HG03571 (cell line): ENCODE results near the gene CEP152.
A peak's percentile ranks its signal among the peaks of the same experiment; 100 is the strongest.
"Not testable (repeated sequence)": the region's sequence is repeated elsewhere in the genome, so short reads cannot be mapped to it uniquely, and the experiment has no call there.

Experiments used
- ATAC-seq: cut with Tn5 transposase; IDR thresholded peaks from one replicate; pipeline ENCODE4 v1.9.1; 2021; ENCODE audit not compliant: unreplicated experiment

The CEP152 gene

DNA sequence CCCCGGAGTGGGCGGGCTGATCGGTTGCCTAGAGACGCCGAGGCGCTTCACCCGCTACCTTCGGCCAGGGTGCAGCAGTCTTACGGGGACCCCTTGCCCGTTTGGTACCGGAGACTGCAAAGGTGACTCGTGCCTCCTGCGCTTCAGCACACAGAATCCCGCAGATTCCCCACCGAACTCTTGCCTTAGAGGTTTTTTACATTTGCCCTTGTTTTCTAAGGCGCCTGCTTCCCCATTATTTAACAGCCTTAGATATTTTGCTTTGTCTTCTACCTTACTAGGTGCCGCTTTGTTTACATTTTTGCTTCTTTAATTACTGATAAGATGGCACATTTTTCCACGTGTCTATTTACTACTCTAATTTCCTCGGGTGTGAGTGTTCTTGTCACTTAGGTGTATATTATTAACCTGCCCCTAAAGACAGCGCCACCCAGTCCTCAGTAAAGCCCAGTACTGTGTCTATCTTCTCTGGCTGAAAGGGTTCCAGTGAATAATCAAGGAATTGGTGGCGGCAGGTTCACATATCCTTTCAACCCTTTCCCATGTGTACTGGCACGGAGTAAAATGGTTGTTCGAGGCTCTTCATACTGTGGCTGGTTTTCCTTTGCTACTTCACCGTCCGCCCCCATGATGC, 573 bp upstream of the CEP152 start:
- no peak for ATAC-seq

DNA sequence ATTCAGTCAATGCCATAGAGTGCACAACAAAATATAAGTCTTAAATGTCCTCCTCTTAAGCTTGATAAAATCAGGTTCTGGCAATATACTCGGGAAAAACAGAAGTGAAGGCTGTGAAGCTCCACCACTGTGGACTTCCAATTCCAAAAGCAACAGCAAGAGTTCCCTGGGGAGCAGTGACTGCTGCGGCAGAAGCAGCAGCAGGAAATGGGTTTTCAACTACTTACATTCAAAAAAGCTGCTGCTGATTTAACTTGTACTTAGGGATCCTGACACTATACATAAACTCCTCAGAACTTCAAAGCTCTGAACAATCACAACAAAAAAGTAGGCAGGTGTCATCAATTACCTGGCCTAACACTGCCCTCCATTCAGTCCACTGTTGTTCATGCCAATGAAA, 4.7 kb downstream of the CEP152 start:
- ATAC-seq: no peak

DNA sequence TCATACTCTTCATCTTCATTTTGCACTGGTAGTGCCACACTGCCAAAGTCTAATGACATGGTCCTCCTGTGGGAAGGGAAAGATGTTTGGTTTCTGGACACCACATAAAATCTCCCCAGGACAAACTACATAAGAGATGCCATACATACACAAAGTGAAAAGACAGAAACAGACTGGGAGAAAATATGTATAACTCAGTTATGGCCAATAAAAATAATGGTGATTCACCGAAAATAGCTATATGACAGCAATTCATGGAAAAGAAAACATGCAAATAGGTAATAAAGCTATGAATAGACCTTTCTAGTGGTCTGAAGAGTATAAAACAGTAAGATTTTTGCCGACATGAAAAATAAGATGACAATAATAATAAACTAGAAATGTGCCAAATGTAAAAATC, 5.3 kb downstream of the CEP152 start:
- ATAC-seq: no peak

DNA sequence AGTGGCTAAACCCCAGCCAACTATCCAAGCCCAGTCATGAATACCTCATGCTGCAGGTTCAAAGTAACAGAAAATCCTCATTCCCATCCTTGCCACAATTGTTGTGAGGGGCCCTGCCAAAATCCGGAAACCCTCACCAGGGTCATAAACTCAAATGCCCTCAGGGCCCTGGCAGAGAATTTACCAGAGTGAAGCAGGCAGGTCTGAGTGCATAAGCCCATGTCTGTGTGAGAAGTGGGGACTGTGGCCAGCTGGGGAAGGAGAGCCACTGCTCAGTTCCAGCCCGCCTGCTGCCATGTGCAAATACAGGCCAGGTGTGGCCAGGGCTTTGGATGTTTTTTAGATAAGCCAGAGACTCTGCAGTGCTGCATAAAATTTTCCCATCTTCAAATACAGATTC, 7.0 kb downstream of the CEP152 start:
- ATAC-seq: no peak

DNA sequence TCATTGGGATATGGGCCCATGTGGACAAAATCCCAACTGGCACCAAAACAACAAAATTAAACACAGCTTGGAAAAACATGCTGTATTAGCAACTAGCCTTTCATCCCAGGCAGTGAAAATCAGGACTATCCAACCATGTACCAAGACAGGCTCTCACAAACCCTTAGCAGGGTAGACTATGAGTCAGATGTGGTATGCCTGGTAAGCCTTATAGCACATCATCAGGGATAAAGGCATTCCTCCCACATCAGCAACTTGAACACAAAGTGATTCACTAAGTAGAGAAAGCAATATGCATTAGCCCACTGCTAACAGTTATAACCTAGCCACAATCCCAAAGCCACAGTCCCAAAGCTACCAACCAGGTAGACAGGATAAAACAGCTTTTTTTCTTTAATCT, 8.0 kb downstream of the CEP152 start:
- no peak for ATAC-seq

DNA sequence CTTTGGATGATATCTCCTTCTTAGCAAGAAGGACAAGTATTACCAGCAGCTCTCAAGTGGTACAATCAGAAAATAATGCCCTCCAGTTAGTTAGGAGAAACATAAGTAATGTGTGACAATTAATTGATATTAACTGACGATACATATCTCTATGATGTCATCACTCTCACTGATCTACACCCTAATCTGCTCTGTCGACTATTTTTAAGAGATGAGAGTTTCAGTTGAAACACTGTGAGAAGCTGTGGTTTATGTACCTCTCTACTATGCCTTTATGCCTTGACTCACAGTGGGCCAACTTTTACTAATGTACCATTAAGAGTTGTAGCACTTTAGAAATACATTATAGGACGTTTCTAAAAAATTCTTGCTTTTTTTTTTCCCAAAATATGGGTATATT, 8.6 kb downstream of the CEP152 start:
- no peak for ATAC-seq

DNA sequence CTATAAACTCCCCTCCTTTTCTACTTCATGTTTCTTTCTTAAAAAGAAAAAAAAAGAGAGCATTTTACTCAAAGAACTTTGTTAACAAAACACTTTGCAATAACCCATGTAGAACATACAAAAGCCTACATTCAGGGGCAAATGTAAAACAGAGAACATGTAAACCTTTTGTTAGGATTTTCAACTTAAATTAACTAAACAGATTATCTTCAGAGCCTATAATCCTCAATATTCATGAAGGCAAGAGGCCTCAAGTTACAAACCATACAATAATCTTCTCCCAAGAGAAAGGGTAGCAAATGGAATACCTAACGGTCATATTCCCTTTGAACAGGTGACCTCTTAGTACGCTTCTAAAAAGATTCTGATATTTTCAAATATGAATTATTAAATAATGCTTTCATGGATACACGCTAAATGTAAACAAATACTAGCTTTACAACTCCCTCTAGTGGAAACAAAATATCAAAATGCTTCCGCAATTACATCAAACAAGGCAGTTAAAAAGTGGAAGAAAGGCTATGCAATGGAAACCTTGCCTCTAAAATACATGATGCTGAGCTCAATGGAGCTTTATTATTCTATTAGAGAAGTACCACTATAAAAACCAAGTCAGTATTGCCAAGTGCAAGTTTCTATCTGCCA, 9.9 kb downstream of the CEP152 start:
- no peak for ATAC-seq

DNA sequence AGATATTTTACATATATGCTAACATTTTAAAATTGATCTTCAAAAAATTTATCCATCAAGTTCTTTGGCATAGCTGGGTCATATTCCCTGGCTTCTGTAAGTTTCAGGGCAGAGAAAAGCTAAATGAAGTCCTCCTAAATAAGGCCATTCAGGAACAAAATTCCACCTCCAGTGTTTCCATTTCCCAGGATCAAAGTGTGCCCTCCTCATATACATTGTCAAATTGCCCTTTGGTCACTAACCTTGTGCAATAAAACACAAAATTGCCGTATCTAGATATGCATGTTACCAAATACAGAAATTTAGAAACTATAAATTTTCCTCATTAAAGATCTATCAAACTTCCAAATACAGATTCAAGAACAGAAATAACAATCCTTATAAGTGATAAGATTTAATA, 10.6 kb downstream of the CEP152 start:
- ATAC-seq: no peak

DNA sequence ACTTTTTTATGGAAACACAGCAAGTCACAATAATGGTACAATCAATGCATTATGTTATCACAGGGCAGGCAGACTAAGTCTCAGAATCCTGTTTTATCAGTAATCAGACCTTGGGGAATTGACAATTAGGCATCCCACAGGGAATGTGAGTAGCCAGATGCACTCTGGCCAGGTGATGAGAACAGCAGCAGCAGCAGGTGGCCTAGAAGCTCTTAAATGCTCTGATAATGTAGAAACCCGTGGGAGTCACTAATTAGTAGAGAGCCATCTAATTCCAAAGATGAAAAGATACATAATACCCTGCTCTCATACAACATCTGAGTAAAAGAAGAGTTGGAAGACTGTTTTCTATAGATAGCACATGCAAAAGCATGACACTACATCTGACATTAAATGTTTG, 12.6 kb downstream of the CEP152 start:
- no peak for ATAC-seq

DNA sequence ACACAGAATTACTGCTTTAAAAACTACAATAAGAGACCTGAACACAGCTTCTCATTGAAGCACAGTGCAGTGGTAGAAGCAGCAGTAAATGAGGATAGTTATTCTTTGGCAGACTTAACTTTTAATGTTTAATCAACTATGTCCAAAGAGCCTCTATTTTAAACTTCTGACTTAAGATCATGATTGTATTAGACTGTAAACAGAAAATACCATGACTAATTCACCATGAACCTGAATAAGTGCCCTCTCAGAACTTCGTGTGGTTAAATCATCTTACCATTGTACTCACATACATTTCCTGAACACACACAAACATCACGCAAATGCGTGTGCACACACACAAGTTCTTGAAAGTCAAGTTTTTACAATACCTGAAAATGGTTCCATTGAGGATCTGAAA, 13.9 kb downstream of the CEP152 start:
- peak; percentile 59 for ATAC-seq

DNA sequence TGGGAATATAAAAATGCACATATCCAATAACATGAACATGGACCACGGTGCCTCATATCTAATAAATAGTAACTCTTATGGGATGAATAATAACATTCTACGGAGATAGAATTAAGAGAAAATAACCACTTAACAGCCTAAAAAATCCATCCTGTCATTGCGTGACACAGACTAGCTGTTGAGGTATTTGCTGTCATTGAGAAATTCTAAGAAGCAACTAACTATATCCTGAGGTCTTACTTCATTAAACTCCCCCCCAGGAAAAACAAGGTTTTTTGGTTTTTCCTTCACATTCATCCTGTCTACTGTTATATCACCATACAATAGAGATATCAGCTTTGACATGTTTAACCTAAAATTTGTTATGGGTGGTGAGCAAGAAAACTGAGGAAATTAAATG, 14.3 kb downstream of the CEP152 start:
- ATAC-seq: no peak

DNA sequence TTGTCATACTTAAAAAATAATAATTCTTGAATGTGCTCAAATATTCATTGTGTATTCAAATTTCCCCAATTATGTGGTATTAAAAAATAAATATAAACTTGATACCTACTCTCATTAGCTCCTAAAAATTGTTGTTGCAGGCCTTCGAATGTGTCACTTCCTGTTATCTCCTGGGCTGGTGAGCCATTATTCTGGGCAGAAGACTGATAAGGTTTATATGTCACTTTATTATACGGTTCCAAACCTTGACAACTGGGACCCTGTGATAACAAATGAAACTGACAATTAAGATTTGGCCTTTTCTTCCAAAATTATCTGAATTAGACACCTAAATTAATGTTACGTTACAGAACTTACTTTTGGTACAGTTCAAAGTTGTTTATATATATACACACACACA, 15.0 kb downstream of the CEP152 start:
- no peak for ATAC-seq

DNA sequence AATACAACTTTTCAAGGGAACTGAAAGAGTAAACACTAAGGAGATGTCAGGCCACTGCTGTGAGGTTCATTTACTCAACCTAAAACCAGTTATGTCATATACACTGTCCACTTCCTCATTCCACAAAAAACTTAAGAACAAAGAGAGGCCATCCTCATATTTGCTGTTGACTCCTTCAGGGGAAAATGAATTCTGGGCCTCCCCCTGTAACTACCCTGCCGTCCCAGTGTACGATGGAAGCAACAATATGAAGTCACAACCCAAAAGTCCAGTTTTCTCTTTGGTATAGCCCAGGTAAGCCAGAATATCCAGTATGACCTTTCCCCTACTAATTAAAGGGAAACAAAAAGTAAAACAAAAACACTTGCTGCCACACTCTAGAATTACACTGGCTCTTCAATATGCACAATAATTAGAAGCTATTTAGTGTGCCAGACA, 16.2 kb downstream of the CEP152 start:
- ATAC-seq: peak; percentile 74

DNA sequence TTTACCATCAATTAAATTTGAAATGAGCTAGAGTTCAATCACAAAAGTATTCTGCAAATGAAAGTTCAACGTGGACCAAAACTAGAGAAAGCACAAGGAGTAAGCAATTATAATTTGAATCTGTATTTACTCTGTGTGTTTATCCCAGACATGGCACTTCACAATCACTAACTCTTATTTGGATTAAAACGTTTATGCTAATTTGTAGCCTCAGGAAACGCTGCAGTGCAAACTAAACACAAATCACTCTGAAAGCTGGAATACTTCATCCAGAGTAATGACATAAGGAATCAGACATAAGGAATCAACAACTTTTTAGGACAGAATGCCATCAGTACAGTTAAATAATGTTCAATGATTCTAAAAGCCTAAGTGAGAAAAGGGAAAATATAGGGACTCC, 18.5 kb downstream of the CEP152 start:
- ATAC-seq: no peak

DNA sequence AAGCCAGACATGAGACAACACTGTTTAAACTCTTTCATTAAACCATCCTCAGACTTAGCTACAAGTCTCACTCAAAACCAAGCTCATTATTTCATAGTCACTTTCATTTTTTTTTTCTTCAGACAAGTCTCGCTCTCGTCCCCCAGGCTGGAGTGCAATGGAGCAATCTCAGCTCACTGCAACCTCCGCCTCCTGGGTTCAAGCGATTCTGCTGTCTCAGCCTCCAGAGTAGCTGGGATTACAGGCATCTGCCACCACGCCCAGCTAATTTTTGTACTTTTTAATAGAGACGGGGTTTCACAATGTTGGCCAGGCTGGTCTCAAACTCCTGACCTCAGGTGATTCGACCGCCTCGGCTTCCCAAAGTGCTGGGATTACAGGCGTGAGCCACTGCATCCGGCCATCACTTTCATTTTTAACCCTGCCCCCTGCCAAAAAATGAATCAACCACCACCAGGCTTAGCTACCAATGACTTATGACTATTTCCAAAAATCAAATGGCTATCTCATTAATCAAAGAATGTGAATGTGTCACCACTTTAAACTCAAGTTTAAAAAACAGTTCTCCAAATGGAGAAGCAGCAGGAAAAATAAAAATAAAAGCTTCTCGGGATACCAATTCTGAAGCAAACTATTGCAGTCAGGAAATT, 20.3 kb downstream of the CEP152 start:
- not testable (repeated sequence) for ATAC-seq

DNA sequence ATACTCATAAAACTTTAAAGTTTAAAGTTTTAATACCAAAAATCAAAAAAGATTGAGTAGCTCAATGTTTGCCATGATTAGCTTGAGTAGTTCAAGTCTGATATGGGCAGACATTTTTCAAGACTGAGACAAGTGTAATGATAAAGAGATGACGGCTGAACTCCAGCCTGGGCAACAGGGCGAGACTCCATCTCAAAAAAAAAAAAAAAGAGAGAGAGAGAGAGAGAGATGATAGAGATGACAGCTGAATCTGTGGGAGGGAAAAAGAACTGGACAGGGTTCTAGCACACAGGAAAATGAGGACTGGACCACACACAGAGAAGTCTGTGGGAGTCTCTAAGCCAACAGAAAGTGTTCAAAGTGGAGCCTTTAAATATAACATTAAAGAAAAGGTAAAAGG, 25.2 kb downstream of the CEP152 start:
- ATAC-seq: no peak

DNA sequence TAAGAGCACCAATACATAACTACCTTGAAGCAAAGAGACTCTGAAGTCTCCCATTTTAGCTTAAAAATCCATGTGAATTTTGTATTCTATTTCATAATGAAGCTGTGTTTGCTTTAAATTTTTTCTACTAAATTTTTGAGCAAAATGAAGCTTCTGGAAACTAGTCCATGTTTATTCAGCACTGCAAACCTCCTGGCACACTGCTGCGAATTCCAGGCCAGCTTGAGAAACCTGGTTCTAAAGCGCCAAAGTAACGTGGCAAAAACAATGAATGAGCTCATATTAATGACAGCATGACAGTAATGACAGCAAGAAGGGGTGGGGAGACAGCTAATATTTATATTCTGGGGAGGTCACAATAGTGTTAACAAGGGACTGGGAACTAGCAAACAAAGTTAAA, 25.7 kb downstream of the CEP152 start:
- no peak for ATAC-seq

DNA sequence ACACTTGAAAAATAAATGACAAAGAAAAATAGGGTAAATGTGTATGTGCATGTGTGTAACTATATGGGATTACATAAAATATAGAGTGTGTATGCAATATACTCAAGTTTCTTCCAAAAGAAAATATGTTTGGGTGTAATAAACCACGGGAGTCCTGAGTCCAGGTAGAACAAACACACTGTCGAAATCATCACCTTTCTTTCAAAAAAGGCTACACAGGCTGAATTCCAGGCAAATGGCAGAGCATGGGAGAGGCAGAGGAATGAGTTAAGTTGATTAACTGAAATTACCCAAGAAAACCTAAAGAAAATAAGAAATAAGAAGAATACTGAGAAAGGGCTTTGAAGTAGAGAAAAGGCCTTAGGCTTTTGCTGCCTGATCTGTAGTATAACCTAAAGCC, 26.1 kb downstream of the CEP152 start:
- no peak for ATAC-seq

DNA sequence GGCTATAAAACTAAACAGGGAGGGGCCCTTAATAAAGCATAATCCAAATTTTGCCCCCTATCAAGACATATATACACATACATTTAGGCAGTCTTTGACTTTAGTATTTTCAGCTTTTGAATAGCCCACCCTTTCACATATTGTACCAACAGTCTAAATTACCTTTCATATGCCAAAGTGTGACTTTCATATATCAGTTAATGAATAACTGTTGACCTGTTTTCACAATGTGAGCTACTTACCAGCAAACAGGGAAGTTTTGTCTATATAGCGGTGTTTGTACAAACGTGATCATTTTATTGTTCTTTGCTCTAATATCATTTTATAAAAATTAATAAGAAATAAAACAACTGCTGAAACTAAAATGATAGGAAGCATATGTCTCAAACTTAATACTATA, 28.0 kb downstream of the CEP152 start:
- ATAC-seq: no peak

DNA sequence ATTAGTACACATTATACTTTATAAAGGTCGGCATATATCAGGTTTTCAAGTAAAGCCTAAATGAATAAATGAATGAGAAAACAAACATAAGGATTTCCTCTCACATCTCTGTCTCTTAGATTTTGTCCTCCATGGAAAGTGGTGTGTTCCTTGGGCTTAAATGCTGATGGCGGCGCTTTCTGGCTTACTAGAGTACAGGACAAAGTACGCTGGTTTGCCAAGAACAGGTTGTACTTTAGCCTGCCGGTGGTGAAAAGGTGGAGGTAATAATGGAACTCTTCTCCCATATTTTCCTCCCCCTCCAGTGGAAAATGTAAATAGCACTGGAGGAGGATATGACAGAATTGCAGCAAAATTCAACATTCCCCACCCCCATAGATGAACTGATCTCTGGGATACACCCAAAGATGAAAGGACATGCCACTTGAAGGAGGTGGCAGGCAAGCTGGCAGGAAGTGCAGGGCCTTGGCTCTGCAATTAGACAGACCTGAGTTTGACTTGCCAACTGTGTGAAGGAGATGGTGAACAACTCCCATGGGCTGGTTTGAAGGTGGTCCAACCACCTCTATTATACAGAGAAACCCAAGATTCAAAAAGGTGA, 29.3 kb downstream of the CEP152 start:
- no peak for ATAC-seq

DNA sequence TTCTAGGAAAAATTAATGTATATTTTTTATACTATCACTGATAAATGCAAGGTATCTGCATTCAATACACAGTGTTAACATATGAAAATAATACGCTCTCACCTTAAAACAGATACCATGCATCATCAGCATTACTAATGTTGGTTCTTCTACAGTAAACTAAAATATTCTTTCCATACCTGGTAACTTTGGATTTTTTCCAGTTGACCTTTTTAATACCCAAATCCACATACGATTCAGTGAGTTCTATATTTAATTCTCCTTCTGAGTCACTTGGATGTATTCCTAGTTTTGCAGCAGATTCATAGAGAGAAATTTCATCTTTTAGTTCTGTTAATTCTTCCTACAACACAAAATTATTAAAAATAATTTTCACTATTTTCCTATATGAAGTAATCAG, 29.9 kb downstream of the CEP152 start:
- no peak for ATAC-seq

DNA sequence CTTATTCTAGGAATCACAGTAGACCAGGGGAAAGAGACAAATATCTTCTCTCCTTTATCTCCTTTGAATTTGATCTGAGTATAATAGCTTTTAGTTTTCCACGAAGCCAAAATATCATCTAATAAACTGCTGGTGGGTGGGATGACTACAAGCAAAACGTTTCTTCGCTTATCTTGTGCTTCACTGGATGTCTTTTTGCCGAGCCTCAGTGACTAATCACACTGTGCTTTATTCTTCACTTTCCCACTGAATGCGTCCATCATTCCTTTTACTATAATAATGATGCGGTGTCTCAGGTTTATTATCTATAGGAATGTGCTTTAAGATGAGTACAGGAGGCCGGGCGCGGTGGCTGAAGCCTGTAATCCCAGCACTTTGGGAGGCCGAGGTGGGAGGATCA, 32.5 kb downstream of the CEP152 start:
- no peak for ATAC-seq
